IMR-90 (cell line): Measurements from ENCODE around the gene IFITM10.

Experiments used
- BHLHE40 ChIP-seq: fragments of 150-350 bp; IDR thresholded peaks from 2 replicates; pipeline ENCODE4 v1.6.1; 2016; ENCODE audit warnings: mild to moderate bottlenecking, low read depth, low read length
- FOS ChIP-seq: fragments of 150-350 bp; IDR thresholded peaks from 2 replicates; pipeline ENCODE4 v1.6.1; 2016; ENCODE audit warnings: low read depth, low read length
- MAFK ChIP-seq: IDR thresholded peaks from 2 replicates; pipeline ENCODE4 v1.6.1; 2012; ENCODE audit warnings: low read depth, low read length, improper control_type of control experiment
- MXI1 ChIP-seq: IDR thresholded peaks from 2 replicates; pipeline ENCODE4 v1.6.1; 2012; ENCODE audit warnings: low read depth, mild to moderate bottlenecking, low read length, moderate library complexity, borderline replicate concordance
- NFE2L2 ChIP-seq: fragments of 150-350 bp; IDR thresholded peaks from 2 replicates; pipeline ENCODE4 v1.6.1; 2016; ENCODE audit warnings: low read depth, mild to moderate bottlenecking, low read length
- POLR2A ChIP-seq: IDR thresholded peaks from 2 replicates; pipeline ENCODE4 v1.6.1; 2012; ENCODE audit warnings: mild to moderate bottlenecking, low read depth, low read length
- RAD21 ChIP-seq: IDR thresholded peaks from 2 replicates; pipeline ENCODE4 v1.6.1; 2012; ENCODE audit warnings: low read length, improper control_type of control experiment
- RCOR1 ChIP-seq: IDR thresholded peaks from 2 replicates; pipeline ENCODE4 v1.6.1; 2012; ENCODE audit warnings: mild to moderate bottlenecking, low read length, improper control_type of control experiment; ENCODE audit not compliant: insufficient replicate concordance
- RFX5 ChIP-seq: IDR thresholded peaks from 2 replicates; pipeline ENCODE4 v1.8.0; 2012; ENCODE audit warnings: low read depth, mild to moderate bottlenecking, low read length, moderate library complexity
- SMC3 ChIP-seq: fragments of 150-350 bp; IDR thresholded peaks from 2 replicates; pipeline ENCODE4 v1.6.1; 2016; ENCODE audit warnings: low read depth, mild to moderate bottlenecking, antibody characterized with exemption, low read length, moderate library complexity
- TF ChIP-seq, protein P1 (sequence below): conservative IDR thresholded peaks from 2 replicates; pipeline ENCODE4 v1.5.1; 2012; ENCODE audit warnings: mild to moderate bottlenecking, low read depth, low read length, improper control_type of control experiment
- TF ChIP-seq, protein P2 (sequence below): fragments of 150-350 bp; IDR thresholded peaks from 2 replicates; pipeline ENCODE4 v1.6.1; 2017; ENCODE audit warnings: mild to moderate bottlenecking, antibody characterized with exemption, low read length, low read depth
- TF ChIP-seq, protein P3 (sequence below): fragments of 150-350 bp; IDR thresholded peaks from 2 replicates; pipeline ENCODE4 v1.6.1; 2016; ENCODE audit warnings: low read depth, mild to moderate bottlenecking, low read length, moderate library complexity, borderline replicate concordance

DNA sequence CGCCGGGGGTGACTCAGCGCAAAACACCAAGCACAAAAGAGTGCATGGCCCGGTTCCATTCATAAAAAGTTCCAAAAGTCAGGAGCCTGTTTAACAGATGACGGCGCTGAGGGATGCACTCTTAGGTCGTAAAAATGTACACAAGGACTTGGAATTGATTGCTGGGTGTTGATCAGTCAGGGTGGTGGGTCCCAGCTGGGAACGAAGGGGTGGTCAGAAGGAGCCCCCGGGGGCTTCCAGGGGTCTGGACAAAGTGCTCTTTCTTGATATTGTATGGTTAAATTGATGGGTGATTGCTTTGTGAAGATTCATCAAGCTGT lies 20.7 kb downstream of the IFITM10 start:
- TF ChIP-seq, protein P1, sequence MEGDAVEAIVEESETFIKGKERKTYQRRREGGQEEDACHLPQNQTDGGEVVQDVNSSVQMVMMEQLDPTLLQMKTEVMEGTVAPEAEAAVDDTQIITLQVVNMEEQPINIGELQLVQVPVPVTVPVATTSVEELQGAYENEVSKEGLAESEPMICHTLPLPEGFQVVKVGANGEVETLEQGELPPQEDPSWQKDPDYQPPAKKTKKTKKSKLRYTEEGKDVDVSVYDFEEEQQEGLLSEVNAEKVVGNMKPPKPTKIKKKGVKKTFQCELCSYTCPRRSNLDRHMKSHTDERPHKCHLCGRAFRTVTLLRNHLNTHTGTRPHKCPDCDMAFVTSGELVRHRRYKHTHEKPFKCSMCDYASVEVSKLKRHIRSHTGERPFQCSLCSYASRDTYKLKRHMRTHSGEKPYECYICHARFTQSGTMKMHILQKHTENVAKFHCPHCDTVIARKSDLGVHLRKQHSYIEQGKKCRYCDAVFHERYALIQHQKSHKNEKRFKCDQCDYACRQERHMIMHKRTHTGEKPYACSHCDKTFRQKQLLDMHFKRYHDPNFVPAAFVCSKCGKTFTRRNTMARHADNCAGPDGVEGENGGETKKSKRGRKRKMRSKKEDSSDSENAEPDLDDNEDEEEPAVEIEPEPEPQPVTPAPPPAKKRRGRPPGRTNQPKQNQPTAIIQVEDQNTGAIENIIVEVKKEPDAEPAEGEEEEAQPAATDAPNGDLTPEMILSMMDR = no peak
- 0 out of 2 replicates have a peak, but pooled peaks have one; percentile 21 for TF ChIP-seq NFE2L2
- no peak for TF ChIP-seq MXI1
- TF ChIP-seq BHLHE40 = no peak
- TF ChIP-seq POLR2A = no peak
- TF ChIP-seq, protein P2, sequence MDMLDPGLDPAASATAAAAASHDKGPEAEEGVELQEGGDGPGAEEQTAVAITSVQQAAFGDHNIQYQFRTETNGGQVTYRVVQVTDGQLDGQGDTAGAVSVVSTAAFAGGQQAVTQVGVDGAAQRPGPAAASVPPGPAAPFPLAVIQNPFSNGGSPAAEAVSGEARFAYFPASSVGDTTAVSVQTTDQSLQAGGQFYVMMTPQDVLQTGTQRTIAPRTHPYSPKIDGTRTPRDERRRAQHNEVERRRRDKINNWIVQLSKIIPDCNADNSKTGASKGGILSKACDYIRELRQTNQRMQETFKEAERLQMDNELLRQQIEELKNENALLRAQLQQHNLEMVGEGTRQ = no peak
- no peak for TF ChIP-seq RAD21
- no peak for TF ChIP-seq RCOR1
- TF ChIP-seq, protein P3, sequence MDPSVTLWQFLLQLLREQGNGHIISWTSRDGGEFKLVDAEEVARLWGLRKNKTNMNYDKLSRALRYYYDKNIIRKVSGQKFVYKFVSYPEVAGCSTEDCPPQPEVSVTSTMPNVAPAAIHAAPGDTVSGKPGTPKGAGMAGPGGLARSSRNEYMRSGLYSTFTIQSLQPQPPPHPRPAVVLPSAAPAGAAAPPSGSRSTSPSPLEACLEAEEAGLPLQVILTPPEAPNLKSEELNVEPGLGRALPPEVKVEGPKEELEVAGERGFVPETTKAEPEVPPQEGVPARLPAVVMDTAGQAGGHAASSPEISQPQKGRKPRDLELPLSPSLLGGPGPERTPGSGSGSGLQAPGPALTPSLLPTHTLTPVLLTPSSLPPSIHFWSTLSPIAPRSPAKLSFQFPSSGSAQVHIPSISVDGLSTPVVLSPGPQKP = no peak
- TF ChIP-seq RFX5 = no peak
- no peak for TF ChIP-seq MAFK
- no peak for TF ChIP-seq SMC3
- no peak for TF ChIP-seq FOS
